Measurements from ENCODE around the gene RPS6KA2.

DNA sequence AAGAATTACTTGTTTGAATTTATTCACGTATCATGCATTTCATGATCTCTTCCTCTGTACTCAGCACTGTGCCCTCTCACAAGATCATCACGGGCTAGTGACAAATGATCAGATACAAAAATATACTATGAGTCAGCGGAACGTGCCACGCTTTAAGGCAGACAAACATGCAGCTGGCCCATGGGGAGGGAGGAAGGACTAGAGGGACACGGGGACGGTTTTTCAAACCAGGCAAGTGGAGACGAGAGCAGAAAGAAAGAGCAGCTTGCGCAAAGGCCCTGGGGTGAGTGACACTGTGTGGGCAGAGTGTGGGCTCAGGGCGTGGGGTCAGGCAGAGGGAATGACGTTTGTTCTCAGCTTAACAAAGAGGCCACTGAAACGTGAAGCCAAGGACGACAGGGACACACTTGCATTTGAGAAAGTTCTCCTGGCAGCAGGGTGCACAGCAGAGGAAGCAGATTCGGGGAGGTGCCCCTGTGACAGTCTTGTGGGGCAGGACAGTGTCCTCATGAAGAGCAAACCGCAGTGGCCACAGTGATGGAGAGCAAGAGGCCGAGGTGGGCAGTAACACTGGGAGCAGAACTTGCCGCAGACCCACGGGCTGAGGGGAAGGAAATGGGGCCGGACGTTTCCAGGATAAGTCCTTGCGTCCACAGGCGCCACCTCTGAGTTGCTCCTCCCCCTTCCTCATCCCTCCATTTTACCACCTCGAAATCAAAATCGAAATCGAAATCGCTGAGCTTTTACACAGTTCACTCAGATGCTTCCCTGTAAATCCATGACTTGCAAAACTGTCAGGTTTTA, 6.9 kb upstream of the RPS6KA2 start:
- TF ChIP-seq, protein P1, sequence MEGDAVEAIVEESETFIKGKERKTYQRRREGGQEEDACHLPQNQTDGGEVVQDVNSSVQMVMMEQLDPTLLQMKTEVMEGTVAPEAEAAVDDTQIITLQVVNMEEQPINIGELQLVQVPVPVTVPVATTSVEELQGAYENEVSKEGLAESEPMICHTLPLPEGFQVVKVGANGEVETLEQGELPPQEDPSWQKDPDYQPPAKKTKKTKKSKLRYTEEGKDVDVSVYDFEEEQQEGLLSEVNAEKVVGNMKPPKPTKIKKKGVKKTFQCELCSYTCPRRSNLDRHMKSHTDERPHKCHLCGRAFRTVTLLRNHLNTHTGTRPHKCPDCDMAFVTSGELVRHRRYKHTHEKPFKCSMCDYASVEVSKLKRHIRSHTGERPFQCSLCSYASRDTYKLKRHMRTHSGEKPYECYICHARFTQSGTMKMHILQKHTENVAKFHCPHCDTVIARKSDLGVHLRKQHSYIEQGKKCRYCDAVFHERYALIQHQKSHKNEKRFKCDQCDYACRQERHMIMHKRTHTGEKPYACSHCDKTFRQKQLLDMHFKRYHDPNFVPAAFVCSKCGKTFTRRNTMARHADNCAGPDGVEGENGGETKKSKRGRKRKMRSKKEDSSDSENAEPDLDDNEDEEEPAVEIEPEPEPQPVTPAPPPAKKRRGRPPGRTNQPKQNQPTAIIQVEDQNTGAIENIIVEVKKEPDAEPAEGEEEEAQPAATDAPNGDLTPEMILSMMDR (IDR thresholded peaks at IDR 0.05), result no peak
- TF ChIP-seq ZFX (IDR thresholded peaks at IDR 0.05; ENCODE audit: borderline replicate concordance), result no peak

Data from 22Rv1 (cell line).